Osteoblast (primary cell): ENCODE results near the gene LOXL1. TPM values are rescaled to one million over a fixed set of nuclear protein-coding genes. Genes with fewer than 3 reads are reported as not detected.
A peak's percentile ranks its signal among the peaks of the same experiment; 100 is the strongest.

ENCODE experiments used
- DNase-seq: peaks from one replicate; pipeline ENCODE4 v3.0.0; 2011; ENCODE audit warnings: low spot score, mixed read lengths; ENCODE audit not compliant: insufficient read length; ENCODE audit errors: missing footprints
- H2AFZ ChIP-seq: 2 replicates; pipeline ENCODE4 v1.6.0; 2011; ENCODE audit warnings: mild to moderate bottlenecking, low read length
- H3K27ac ChIP-seq: 2 replicates; pipeline ENCODE4 v1.5.1; 2011; ENCODE audit warnings: mild to moderate bottlenecking, low read depth, low read length, moderate library complexity
- H3K27me3 ChIP-seq: 2 replicates; pipeline ENCODE4 v1.6.0; 2012; ENCODE audit warnings: mild to moderate bottlenecking, control low read depth, inconsistent platforms, low read length, moderate library complexity; ENCODE audit not compliant: insufficient read depth
- H3K36me3 ChIP-seq: 2 replicates; pipeline ENCODE4 v1.5.1; 2011; ENCODE audit warnings: mild to moderate bottlenecking, low read length, control low read depth, moderate library complexity; ENCODE audit not compliant: insufficient read depth
- H3K4me1 ChIP-seq: 2 replicates; pipeline ENCODE4 v1.5.1; 2011; ENCODE audit warnings: mild to moderate bottlenecking, low read length, control low read depth, moderate library complexity; ENCODE audit not compliant: insufficient read depth
- H3K4me2 ChIP-seq: 2 replicates; pipeline ENCODE4 v1.6.0; 2011; ENCODE audit warnings: mild to moderate bottlenecking, low read length; ENCODE audit not compliant: insufficient read depth
- H3K4me3 ChIP-seq: fragments of 200-600 bp; sonication (generic); 3 replicates; pipeline ENCODE4 v1.5.1; 2012; ENCODE audit warnings: mild to moderate bottlenecking, low read length, inconsistent platforms; ENCODE audit not compliant: insufficient read depth
- H3K79me2 ChIP-seq: 2 replicates; pipeline ENCODE4 v1.6.0; 2012; ENCODE audit warnings: mild to moderate bottlenecking, low read length, control low read depth, inconsistent platforms; ENCODE audit not compliant: insufficient read depth
- H3K9me3 ChIP-seq: 2 replicates; pipeline ENCODE4 v1.5.1; 2011; ENCODE audit warnings: low read depth, low read length, control low read depth
- H4K20me1 ChIP-seq: 2 replicates; pipeline ENCODE4 v1.6.0; 2012; ENCODE audit warnings: mild to moderate bottlenecking, low read length, control low read depth; ENCODE audit not compliant: insufficient read depth
- CTCF ChIP-seq: IDR thresholded peaks from 2 replicates; pipeline ENCODE4 v1.5.1; 2011; ENCODE audit warnings: mild to moderate bottlenecking, low read depth, low read length, moderate library complexity; ENCODE audit errors: extremely low read depth
- total RNA-seq: library from RNA; depleted of rRNA; stranded (reverse); fragments of >200 nt; gene quantifications from 2 replicates; pipeline ENCODE4 v1.2.3, GENCODE V29; 2012

LOXL1 gene
- total RNA-seq, 1 donor = 246 TPM

DNA sequence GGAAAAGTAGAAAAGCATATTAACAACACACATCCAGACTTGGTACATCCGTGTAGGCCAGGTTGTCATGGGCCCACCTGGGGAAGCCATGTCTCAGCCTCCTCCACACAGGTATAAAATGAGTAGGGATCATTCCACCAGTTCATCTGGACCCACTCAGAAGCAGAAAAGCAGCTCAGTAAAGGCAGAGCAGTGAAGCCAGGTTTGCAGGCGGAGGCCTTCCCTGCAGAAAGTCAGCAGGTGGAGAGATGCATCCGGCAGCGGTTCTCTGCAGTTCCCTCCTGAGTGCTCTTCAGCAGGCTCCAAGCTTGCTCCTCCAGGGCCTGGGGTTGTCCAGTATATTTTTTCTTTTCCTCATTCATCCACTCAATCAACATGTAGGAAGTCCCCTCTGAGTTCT, 22.1 kb downstream of the LOXL1 start:
- TF ChIP-seq CTCF = no peak

GRCh38 chr15:73948982-73949381, 22.7 kb downstream of the LOXL1 start:
- H4K20me1 ChIP-seq = peaks cover 15% of the 10 kb centered on the region

More for the DNA sequence above, 22.1 kb downstream of the LOXL1 start:
- Histone ChIP-seq H3K36me3 (peaks cover 86% of the 10 kb centered on the region), H2AFZ (no peak overlapping the region), H3K79me2 (peaks cover 29% of the 10 kb centered on the region), H3K27ac (no peak overlapping the region), H3K4me2 (no peak overlapping the region), H3K27me3 (no peaks in the 10 kb centered on the region), H4K20me1 (peaks cover 15% of the 10 kb centered on the region), H3K4me3 (no peak overlapping the region), H3K9me3 (no peaks in the 10 kb centered on the region), H3K4me1 (peaks cover 25% of the 10 kb centered on the region)
- no peak for DNase-seq

GRCh38 chr15:73949496-73949895, 23.2 kb downstream of the LOXL1 start:
- Histone ChIP-seq H4K20me1 (peaks cover 15% of the 10 kb centered on the region), H3K4me3 (no peak overlapping the region), H3K36me3 (peaks cover 75% of the 10 kb centered on the region), H2AFZ (no peak overlapping the region), H3K27me3 (no peaks in the 10 kb centered on the region), H3K4me2 (no peak overlapping the region), H3K9me3 (no peaks in the 10 kb centered on the region), H3K79me2 (peaks cover 18% of the 10 kb centered on the region), H3K27ac (no peak overlapping the region), H3K4me1 (peaks cover 21% of the 10 kb centered on the region)
- TF ChIP-seq CTCF = no peak
- DNase-seq = no peak

More at GRCh38 chr15:73948982-73949381, 22.7 kb downstream of the LOXL1 start:
- peak; percentile 10 for DNase-seq
- H3K79me2 ChIP-seq = peaks cover 23% of the 10 kb centered on the region
- H3K4me2 ChIP-seq = no peak overlapping the region
- TF ChIP-seq CTCF = no peak
- H3K4me3 ChIP-seq = no peak overlapping the region
- peaks cover 80% of the 10 kb centered on the region for H3K36me3 ChIP-seq
- peaks cover 25% of the 10 kb centered on the region for H3K4me1 ChIP-seq
- no peaks in the 10 kb centered on the region for H3K9me3 ChIP-seq
- no peaks in the 10 kb centered on the region for H3K27me3 ChIP-seq
- no peak overlapping the region for H3K27ac ChIP-seq
- no peak overlapping the region for H2AFZ ChIP-seq

DNA sequence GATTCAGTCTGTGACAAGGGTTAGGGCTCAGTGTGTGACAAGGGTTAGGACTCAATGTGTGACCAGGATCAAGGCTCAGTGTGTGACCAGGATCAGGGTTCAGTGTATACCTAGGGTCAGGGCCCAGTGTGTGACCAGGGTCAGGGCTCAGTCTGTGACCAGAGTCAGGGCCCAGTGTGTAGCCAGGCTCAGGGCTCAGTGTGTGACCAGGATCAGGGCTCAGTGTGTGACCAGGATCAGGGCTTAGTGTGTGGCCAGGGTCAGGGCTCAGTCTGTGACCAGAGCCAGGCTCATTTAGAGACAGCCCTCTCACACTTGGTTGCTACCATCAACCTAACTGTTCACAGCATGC, 24.2 kb downstream of the LOXL1 start:
- Histone ChIP-seq H3K9me3 (no peaks in the 10 kb centered on the region), H4K20me1 (peaks cover 8% of the 10 kb centered on the region), H3K4me3 (no peak overlapping the region), H3K27me3 (no peaks in the 10 kb centered on the region), H3K27ac (peak overlapping the region; percentile 63), H3K79me2 (peaks cover 9% of the 10 kb centered on the region), H3K36me3 (peaks cover 65% of the 10 kb centered on the region), H3K4me2 (no peak overlapping the region), H2AFZ (no peak overlapping the region), H3K4me1 (peaks cover 22% of the 10 kb centered on the region)
- TF ChIP-seq CTCF = no peak
- no peak for DNase-seq
